GM12801 (cell line): ENCODE measurements around the gene PACRG.

ENCODE experiments used
- CTCF ChIP-seq: IDR thresholded peaks from one replicate; pipeline ENCODE4 v1.5.1; 2011; ENCODE audit warnings: control low read depth; ENCODE audit not compliant: insufficient read length; ENCODE audit errors: extremely low read depth

PACRG gene

GRCh38 chr6:163175301-163175700 is 447.5 kb downstream of the PACRG start:
- TF ChIP-seq CTCF: no peak

- TF ChIP-seq CTCF: no peak
Observed at GRCh38 chr6:163176097-163176496, 448.3 kb downstream of the PACRG start.

- TF ChIP-seq CTCF: no peak
Observed at GRCh38 chr6:163177007-163177406, 449.2 kb downstream of the PACRG start.

- no peak for TF ChIP-seq CTCF
Observed at GRCh38 chr6:163177892-163178420, 450.2 kb downstream of the PACRG start.

- no peak for TF ChIP-seq CTCF
Observed at GRCh38 chr6:163179061-163179460, 451.3 kb downstream of the PACRG start.

- TF ChIP-seq CTCF: no peak
Observed at GRCh38 chr6:163179721-163180120, 451.9 kb downstream of the PACRG start.

GRCh38 chr6:163180874-163181541 is 453.2 kb downstream of the PACRG start:
- TF ChIP-seq CTCF: no peak
